ACC112 (cell line): ENCODE measurements around the gene SLC15A3.

Source experiments
- H2AFZ ChIP-seq: fragments of 200-600 bp; sonication (generic); one replicate; pipeline ENCODE4 v1.6.0; 2017; ENCODE audit warnings: antibody characterized with exemption, low read length; ENCODE audit not compliant: unreplicated experiment
- H3K27ac ChIP-seq: fragments of 200-600 bp; sonication (generic); 2 replicates; pipeline ENCODE4 v1.5.1; 2014; ENCODE audit warnings: low read depth, mild to moderate bottlenecking, antibody characterized with exemption, low read length, moderate library complexity
- H3K27me3 ChIP-seq: fragments of 200-600 bp; sonication (generic); 2 replicates; pipeline ENCODE4 v1.6.1; 2014; ENCODE audit warnings: mild to moderate bottlenecking, antibody characterized with exemption, low read length, moderate library complexity, mixed read lengths; ENCODE audit not compliant: insufficient read depth
- H3K36me3 ChIP-seq: fragments of 200-600 bp; sonication (generic); 2 replicates; pipeline ENCODE4 v1.6.1; 2016; ENCODE audit warnings: mild to moderate bottlenecking, antibody characterized with exemption, low read length, moderate library complexity, mixed read lengths; ENCODE audit not compliant: insufficient read depth
- H3K4me1 ChIP-seq: fragments of 200-600 bp; sonication (generic); one replicate; pipeline ENCODE4 v1.6.1; 2016; ENCODE audit warnings: low read length, mixed read lengths; ENCODE audit not compliant: insufficient read depth, unreplicated experiment, control insufficient read depth
- H3K4me3 ChIP-seq: fragments of 200-600 bp; sonication (generic); 2 replicates; pipeline ENCODE4 v1.5.1; 2014; ENCODE audit warnings: mild to moderate bottlenecking, low read depth, low read length
- H3K79me2 ChIP-seq: fragments of 200-600 bp; sonication (generic); one replicate; pipeline ENCODE4 v1.6.0; 2016; ENCODE audit warnings: low read length; ENCODE audit not compliant: control insufficient read depth, unreplicated experiment, insufficient read depth

The SLC15A3 gene

DNA sequence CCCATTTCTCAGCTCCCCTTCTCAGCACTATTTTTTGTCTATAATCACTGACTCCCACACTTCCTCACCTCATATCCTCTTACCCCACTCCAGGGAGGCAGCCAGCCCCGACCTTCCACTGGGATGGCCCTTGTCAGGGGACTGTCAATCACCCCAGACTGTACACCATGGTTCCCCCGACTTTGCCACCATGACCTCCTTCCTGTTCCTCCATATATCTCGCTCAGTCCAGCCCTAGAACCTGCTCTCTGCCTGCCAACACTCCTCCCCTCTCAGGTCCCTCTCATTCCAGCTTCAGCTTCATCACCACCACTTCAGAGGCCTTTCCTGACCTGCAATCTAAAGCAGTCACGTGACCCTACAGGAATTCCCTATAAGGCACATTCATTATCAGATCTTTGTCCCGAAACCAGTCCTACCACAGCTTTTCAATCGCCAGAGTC lies 62.1 kb downstream of the SLC15A3 start:
- no peaks in the 10 kb centered on the region for H3K79me2 ChIP-seq
- no peaks in the 10 kb centered on the region for H3K27me3 ChIP-seq
- no peaks in the 10 kb centered on the region for H3K4me1 ChIP-seq
- no peaks in the 10 kb centered on the region; the same call in 1 of the 2 replicates for H3K36me3 ChIP-seq
- no peak overlapping the region for H3K27ac ChIP-seq
- no peak overlapping the region for H2AFZ ChIP-seq
- no peak overlapping the region for H3K4me3 ChIP-seq

DNA sequence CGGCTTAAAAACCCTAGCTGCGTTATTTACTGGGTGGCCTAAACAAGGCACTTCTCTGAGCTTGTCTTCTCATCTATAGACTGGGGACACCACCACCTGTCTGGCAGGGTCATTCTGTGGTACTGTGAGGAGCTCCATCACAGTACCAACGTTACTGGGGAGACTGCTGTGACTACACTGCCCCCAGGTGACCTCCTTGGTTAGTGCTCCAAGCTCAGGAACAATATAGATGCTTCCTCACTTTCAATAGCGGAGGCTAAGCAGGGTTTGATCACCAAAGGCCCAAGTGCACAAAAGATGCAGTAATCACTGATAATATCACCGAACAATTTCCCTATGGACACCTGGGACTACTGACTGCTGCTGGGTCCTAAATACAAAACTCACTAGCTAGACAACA lies 64.4 kb downstream of the SLC15A3 start:
- Histone ChIP-seq H3K27ac (no peak overlapping the region), H3K4me3 (no peak overlapping the region), H2AFZ (no peak overlapping the region), H3K79me2 (no peaks in the 10 kb centered on the region), H3K27me3 (no peaks in the 10 kb centered on the region), H3K36me3 (no peaks in the 10 kb centered on the region; the same call in 1 of the 2 replicates), H3K4me1 (no peaks in the 10 kb centered on the region)
